ENCODE data around the gene TMEM45B. TPM values are rescaled to one million over a fixed set of nuclear protein-coding genes. Genes with fewer than 3 reads are reported as not detected.

Gene TMEM45B
- polyA plus RNA-seq, 1 donor from 2014 or later: not detected

DNA sequence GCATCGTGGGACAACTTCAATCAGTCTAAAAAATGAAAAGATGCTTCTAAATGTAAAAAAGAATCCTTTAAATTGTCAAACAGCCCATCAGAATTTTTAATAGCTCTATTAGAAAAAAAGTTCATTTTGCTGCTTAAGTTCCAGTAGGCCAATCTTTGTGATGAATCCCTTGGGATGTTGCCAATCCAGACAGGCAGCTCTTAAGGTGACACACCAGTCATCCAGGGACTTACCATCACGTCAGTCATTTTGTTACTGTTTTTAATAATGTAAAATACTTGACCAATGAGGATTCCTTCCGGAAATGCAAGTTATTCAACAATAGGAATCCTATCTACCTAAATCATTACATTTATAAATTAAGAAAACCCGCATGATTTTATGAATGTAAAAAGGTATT, 47.8 kb upstream of the TMEM45B start:
- Histone ChIP-seq H3K9me3 (ENCODE audit: low read length) (no peaks in the 10 kb centered on the region), H3K36me3 (ENCODE audit: insufficient read depth, low read length) (no peaks in the 10 kb centered on the region), H3K9me2 (ENCODE audit: insufficient read depth, low read length) (no peaks in the 10 kb centered on the region), H3K27me3 (ENCODE audit: insufficient read depth, low read depth, low read length) (no peaks in the 10 kb centered on the region), H3K27ac (ENCODE audit: low read length) (no peak overlapping the region), H2AFZ (ENCODE audit: low read depth, low read length) (no peak overlapping the region), H3K4me3 (ENCODE audit: low read length) (no peak overlapping the region), H3K79me2 (replicated peaks; ENCODE audit: insufficient read depth, low read length) (no peaks in the 10 kb centered on the region), H3F3A (ENCODE audit: insufficient read depth, low read length, poor library complexity, severe bottlenecking) (no peaks in the 10 kb centered on the region), H3K9ac (ENCODE audit: low read length) (no peak overlapping the region), H4K20me1 (ENCODE audit: insufficient read depth) (no peaks in the 10 kb centered on the region), H3K4me2 (ENCODE audit: low read length) (no peak overlapping the region)
- TF ChIP-seq, protein P1, sequence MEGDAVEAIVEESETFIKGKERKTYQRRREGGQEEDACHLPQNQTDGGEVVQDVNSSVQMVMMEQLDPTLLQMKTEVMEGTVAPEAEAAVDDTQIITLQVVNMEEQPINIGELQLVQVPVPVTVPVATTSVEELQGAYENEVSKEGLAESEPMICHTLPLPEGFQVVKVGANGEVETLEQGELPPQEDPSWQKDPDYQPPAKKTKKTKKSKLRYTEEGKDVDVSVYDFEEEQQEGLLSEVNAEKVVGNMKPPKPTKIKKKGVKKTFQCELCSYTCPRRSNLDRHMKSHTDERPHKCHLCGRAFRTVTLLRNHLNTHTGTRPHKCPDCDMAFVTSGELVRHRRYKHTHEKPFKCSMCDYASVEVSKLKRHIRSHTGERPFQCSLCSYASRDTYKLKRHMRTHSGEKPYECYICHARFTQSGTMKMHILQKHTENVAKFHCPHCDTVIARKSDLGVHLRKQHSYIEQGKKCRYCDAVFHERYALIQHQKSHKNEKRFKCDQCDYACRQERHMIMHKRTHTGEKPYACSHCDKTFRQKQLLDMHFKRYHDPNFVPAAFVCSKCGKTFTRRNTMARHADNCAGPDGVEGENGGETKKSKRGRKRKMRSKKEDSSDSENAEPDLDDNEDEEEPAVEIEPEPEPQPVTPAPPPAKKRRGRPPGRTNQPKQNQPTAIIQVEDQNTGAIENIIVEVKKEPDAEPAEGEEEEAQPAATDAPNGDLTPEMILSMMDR (IDR thresholded peaks at IDR 0.05; ENCODE audit: poor library complexity, severe bottlenecking): no peak
- TF ChIP-seq SMC3 (conservative IDR thresholded peaks at IDR 0.05; ENCODE audit: poor library complexity) (no peak), POLR2AphosphoS5 (IDR thresholded peaks at IDR 0.05) (no peak)

DNA sequence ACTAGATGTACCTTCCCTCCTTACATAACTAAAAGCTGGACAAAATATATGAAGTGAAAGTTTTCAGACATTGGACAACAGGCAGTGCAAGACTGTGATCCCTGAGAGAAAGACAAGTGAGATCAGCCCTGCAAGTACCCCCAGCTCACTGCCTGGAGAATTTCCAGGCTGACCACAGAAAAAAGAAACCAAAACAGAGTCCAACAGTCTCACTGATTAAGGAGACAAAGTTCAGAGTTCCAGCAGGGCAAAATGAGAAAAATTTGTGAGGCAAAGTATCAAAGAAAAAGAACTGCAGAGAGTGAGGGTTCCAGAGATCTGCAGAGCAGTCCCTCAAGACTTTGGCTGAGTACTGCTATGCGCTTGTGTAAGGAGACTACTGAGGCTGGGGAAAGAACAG, 47.3 kb upstream of the TMEM45B start:
- no peak overlapping the region for H3K9ac ChIP-seq (ENCODE audit: low read length)
- no peak overlapping the region for H2AFZ ChIP-seq (ENCODE audit: low read depth, low read length)
- H3F3A ChIP-seq (ENCODE audit: insufficient read depth, low read length, poor library complexity, severe bottlenecking): no peaks in the 10 kb centered on the region
- no peaks in the 10 kb centered on the region for H3K36me3 ChIP-seq (ENCODE audit: insufficient read depth, low read length)
- no peaks in the 10 kb centered on the region for H3K9me2 ChIP-seq (ENCODE audit: insufficient read depth, low read length)
- no peak overlapping the region for H3K4me2 ChIP-seq (ENCODE audit: low read length)
- H3K79me2 ChIP-seq (replicated peaks; ENCODE audit: insufficient read depth, low read length): no peaks in the 10 kb centered on the region
- no peaks in the 10 kb centered on the region for H3K9me3 ChIP-seq (ENCODE audit: low read length)
- TF ChIP-seq SMC3 (conservative IDR thresholded peaks at IDR 0.05; ENCODE audit: poor library complexity) (no peak), POLR2AphosphoS5 (IDR thresholded peaks at IDR 0.05) (no peak), TAF1 (IDR thresholded peaks at IDR 0.05; ENCODE audit: low read depth) (no peak), EP300 (conservative IDR thresholded peaks at IDR 0.05; ENCODE audit: poor library complexity, severe bottlenecking) (no peak), REST (IDR thresholded peaks at IDR 0.05; ENCODE audit: borderline replicate concordance) (no peak), EZH2 (IDR thresholded peaks at IDR 0.05; ENCODE audit: borderline replicate concordance, insufficient read depth, low read length, poor library complexity, severe bottlenecking) (no peak), MXI1 (conservative IDR thresholded peaks at IDR 0.05; ENCODE audit: poor library complexity, severe bottlenecking) (no peak), RAD21 (conservative IDR thresholded peaks at IDR 0.05) (no peak)
- TF ChIP-seq, protein P1 (IDR thresholded peaks at IDR 0.05; ENCODE audit: poor library complexity, severe bottlenecking): no peak
- no peaks in the 10 kb centered on the region for H4K20me1 ChIP-seq (ENCODE audit: insufficient read depth)
- no peaks in the 10 kb centered on the region for H3K27me3 ChIP-seq (ENCODE audit: insufficient read depth, low read depth, low read length)
- H3K27ac ChIP-seq (ENCODE audit: low read length): no peak overlapping the region
- H3K4me3 ChIP-seq (ENCODE audit: low read length): no peak overlapping the region
